NCI-H2196 (cell line): Measurements from ENCODE around the gene ALKAL2.
"Not testable (repeated sequence)": the region's sequence is repeated elsewhere in the genome, so short reads cannot be mapped to it uniquely, and the experiment has no call there.

ENCODE experiments used
- DNase-seq: peaks from one replicate; lab custom pipeline; 2025; ENCODE audit not compliant: unreplicated experiment; lab: John Stamatoyannopoulos, UW

The ALKAL2 gene, protein sequence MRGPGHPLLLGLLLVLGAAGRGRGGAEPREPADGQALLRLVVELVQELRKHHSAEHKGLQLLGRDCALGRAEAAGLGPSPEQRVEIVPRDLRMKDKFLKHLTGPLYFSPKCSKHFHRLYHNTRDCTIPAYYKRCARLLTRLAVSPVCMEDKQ

DNA sequence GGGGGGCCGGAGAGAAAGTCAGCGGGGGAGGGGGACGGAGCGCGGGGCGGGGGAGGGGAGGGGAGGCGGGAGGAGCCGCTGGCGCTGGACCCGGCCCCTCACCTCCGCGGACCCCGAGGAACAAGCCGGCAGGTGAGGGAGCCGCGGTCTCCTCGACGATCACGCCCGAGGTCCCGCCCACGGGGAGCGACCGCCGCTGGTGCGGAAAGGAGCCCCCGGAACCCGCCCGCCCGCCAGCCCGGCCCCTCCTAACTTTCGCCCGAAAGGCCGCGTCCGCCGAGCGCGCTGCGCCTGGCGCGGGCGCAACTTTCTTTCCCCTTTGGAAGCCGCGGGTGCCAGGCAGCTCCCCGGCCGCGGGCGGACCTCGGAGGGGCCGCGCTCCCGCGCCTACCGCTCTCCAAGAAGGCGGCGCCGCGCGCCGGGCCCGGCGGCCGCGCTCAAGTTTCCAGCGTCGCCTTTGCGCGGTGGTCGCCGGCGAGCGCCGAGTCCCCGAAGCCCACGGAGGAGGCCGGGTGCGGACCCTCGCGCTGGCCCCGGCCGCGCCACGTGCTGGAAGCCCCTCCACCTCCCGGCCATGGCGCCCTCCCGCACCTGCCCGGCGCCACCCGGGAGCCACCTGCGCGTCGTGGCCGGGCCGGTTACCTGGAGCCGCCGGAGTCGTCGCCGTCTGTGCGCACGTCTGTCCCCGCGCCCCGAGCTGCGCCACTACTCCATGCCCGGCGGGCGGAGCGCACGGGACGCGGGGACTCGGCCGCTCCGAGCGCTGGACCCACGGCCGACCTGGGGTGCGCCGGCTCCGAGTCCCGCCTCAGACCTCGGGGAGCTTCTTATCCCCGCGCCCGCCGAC is at the start of gene ALKAL2:
Gene ALKAL2, minus strand, starts transcription at position 181 of the 847 bp plus-strand sequence. CDS start 256 bp downstream, outside the sequence.
- DNase-seq: no peak

DNA sequence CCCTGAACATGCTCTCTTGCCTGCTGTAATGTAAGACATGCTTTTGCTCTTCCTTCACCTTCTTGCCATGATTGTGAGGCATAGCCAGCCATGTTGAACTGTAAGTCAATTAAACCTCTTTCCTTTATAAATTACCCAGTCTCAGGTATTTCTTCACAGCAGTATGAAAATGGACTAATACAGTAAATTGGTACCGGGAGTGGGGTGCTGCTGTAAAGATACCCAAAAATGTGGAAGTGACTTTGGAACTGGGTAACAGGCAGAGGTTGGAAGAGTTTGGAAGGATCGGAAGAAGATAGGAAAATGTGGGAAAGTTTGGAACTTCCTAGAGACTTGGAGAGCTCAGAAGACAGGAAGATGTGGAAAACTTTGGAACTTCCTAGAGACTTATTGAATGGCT is 49.1 kb upstream of the ALKAL2 start:
- DNase-seq: not testable (repeated sequence)

DNA sequence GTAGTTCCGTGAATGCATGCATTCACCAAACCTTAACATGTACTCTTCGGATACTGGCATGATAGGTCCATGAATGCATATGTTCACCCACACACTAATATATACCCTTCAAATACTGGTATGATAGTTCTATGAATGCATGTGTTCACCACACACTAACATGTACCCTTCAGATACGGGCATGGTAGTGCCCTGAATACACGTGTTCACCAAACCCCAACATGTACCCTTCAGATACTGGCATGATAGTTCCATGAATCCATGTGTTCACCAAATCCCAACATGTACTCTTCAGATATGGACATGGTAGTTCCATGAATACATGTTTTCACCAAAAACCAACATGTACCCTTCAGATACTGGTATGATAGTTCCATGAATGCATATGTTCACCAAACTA is 48.5 kb upstream of the ALKAL2 start:
- no peak for DNase-seq

DNA sequence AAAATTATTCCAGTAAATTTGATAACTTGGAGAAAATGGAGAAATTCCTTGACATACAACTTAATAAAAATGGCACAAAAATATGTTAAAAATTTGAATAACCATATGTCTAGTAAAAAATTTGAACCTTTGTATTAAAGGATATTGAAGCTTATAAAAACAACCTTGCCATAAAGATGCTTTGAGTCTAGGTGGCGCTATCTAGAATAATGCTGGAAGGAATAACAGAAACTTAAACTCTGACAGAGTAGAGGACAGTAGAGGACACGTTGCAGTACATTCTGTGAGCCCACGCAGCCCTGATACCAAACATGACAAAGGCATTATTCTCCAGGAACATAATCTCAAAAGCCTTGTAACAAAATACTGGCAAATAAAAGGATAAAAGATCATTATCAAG is 44.7 kb upstream of the ALKAL2 start:
- DNase-seq: no peak

DNA sequence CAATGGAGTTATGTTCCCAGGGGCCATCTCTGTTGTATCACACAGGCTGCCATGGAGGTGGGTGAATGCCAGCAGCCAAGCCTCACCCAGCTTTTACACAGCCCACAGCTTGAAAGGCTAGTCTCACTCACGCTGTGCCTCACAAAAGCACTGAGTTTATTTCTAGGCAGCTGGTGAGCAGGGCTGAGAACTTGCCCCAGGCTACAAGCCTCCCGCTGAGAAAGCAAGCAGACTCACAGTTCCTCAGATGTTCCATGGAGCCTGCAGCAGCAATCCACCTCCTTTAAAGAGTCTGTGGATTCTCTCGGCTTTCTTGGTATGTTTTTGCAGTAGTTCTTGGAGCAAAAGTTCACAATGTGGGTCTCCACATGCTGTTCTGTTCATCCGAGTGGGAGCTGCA is 40.9 kb upstream of the ALKAL2 start:
- no peak for DNase-seq

DNA sequence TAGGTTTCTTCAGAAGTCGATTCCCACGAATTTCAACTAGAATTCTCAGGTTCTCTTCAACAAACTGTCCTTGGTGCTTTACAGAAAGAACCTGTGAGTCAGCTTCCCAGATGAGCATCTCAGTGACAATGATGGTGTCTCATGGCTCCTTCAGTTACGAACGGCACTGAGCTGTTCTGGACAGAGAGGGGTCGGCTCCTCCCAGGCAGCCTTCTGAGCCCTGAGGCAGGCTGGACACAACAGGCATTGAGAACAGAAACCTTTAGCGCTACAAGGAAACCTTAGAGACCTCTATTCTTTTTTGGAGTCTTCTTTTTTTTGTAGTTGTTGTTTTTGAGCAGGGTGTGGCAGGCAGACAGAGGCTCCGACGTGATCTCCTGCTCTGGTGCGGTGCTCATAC is 35.1 kb upstream of the ALKAL2 start:
- DNase-seq: no peak

DNA sequence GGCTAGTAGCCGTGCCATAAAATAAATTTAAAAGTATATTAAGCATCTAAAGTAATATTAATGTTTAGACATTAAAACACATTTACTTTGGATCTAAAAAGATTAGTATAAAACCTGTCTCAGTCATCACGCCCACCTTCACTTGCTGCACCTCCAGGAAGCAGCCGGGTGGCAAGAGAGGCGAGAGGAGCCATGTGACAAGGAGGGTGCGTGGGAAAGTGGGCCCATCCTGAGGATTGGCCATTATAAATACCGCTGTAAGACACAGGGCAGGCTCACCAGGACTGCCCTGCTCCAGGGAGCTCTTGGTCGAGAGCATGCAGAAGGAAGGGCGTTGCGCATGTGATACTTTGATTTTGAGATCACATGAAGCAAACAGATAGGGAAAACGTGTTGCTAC is 34.4 kb upstream of the ALKAL2 start:
- DNase-seq: no peak

DNA sequence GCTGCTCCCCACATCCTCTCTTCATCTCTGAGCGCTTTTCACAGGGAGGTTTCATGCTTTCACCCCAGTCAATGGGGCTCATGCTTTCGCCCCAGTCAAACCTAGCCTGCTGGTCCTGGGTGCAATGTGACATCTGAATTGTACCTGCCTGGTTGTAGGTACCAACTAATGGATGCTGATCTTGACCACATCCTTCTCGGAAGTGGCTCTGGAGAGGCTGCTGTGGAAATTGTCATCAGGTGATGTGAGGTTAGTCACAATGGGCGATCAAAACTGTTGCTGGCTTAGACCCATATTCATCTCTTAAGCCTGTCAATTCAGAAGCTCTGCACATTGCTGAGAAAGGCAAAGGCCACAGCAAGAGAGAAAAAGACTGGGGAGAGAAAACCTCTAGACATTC is 32.7 kb upstream of the ALKAL2 start:
- DNase-seq: no peak

DNA sequence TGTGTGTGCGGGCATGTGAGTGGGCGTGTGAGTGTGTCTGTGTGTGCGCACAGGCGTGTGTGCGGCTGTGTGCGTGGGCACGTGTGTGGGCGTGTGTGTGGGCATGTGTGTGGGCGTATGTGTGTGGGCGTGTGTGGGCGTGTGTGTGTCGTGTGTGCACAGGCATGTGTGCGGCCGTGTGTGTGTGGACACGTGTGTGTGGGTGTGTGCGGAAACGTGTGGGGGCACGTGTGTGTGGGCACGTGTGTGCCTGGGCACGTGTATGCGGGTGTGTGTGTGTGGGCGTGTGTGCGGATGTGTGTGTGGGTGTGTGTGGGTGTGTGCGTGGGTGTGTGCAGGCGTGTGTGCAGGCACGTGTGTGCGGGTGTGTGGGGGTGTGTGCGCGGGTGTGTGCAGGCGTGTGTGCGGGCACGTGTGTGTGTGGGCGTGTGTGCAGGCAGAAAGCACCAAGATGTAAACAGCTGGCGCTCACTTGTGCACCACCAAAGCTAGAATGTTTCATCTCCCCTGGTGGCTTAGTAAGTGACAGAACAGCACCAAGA is 31.2 kb upstream of the ALKAL2 start:
- DNase-seq: no peak

DNA sequence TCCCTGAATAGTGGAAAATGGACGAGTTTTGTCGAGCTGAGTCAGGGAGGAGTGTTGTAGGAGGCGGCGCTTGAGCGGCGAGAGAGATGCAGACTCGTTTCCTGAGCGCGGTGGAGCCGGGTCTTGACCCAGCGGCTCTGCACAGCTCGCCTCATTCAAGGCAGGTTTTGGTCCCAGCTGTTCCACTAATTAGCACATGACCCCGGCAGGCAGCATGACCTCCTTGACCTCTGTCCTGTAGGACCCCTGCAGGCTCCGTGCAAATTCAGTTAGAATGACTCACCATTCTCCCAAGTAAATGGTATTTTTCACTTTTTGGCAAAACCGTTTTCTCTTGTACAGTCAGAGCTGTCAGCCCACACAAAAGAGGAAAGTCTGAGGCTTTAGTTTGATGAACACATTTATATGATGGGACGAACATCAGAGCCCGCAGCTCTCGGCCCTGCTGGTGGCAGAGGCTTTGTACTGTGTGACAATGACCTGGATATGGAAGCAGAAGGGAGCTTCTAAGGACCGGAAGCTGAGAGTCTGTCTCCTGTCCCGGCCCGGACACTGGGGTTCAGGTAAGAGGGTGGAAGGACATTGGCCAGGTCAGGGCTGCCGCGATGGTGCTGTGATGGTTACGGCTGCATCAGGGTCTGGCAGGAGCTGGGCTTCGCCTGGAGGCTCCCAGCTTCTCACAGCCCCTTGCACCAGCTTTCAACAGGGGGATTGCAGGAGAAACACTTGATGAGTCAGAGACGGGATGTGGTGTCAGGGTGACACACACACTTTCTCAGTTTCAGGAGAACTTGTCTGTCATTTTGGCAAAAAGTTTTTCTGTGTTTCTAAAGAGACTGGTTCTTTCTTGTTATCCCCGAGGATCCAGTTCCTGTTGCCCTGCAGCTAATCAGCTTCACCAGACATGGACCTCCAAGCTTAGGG is 29.9 kb upstream of the ALKAL2 start:
- no peak for DNase-seq

DNA sequence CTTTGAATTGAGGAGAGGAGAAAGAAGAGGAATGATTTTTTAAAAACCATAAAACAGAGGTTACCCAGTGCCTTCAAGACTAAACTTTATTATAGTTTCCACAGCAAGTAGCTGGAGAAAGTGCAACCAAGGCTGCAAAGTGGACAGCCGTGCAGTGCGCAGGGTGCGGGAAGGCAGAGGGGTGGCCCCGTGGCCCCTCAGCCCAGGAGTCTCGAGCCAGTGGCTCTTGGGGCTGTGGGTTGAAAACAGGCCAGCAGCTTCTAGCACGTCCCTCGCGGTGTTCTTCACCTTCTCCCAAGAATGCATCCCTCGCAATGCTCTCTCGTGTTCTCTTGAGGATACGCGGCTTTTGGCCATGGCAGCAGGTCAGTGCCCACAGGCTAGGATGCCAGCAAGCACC is 28.5 kb upstream of the ALKAL2 start:
- no peak for DNase-seq

DNA sequence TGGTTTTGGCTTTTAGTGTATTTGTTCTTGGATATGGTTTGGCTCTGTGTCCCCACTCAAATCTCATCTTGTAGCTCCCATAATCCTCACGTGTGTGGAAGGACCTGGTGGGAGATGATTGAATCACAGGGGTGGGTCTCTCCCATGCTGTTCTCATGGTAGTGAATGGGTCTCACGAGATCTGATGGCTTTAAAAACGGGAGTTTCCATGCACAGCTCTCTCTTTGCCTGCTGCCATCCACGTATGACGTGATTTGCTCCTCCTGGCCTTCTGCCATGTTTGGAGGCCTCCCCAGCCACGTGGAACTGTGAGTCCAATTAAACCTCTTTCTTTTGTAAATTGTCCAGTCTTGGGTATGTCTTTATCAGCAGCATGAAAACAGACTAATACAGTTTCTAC is 28.0 kb upstream of the ALKAL2 start:
- not testable (repeated sequence) for DNase-seq

DNA sequence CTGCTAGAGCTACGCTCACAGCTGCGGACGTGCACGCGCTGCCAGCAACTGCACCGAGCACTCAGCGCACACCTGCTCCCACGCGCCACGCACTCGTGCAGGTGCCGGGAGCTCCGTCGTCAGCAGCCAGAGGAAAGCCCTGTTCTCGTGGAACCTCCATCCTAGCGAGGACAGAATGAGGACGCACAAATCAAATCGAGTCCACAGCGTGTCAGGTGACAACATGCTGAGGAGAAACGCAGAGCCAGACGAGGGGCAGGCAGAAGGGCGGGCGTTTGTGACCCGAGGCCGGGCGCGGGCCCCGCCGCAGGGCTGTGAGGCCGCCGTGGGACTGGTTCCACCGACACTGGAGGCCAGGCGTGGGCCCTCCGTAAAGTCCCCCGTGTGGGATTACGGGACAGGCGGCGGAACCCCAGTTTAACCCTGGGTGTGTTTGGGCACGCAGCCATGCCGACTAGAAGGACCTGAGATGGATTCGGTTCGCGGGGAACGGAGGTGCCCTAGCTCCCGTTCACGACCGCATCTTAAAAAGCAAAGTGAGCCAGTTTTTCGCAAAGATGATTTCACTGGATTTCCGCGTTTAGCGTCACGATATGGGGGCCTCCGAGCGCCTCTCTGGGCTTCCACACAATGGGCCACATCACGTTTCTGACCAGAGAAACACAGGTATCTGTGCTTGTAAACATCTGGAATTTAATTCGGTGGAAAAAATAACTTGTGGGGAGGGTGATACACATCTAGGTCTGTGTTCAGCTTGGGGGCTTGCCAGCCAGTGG is 26.9 kb upstream of the ALKAL2 start:
- no peak for DNase-seq

DNA sequence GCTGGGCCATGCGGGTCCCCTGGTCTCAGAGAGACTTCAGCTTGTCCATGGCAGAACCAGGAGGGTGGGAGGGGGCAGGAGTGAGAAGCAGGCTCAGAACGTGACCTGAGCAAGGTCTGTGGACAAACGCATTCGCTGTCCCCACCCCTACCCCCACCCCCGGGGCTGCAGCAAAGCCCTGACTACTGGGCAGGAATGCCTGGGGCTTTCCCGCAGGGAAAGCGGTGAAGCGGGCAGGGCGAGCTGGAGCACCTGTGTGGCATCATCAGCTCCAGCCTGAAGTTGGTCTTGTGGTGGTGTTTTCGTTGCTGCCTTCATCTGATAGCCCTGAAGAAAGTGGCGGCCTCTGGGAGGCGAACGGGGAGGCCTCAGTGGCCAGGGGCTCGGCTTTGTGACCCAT is 26.1 kb upstream of the ALKAL2 start:
- no peak for DNase-seq

DNA sequence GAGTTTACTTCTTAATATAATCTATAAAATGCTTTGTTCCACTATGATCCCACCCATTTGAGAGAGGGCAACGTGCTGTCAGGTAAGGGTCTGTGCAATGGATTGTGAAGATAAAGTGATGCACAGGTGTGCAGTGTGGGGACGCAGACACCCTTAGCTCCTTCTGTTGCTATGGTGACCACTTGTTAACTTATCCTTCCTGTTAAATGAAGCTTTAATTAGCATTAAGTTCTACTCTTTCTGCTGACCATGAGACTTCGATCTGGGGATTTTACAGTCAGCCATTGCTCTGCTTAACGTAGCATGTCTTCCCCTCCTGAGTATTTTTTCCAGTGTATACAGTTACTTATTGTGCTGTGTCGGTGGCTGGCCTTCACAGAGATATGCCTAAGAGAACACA is 23.1 kb upstream of the ALKAL2 start:
- DNase-seq: no peak

DNA sequence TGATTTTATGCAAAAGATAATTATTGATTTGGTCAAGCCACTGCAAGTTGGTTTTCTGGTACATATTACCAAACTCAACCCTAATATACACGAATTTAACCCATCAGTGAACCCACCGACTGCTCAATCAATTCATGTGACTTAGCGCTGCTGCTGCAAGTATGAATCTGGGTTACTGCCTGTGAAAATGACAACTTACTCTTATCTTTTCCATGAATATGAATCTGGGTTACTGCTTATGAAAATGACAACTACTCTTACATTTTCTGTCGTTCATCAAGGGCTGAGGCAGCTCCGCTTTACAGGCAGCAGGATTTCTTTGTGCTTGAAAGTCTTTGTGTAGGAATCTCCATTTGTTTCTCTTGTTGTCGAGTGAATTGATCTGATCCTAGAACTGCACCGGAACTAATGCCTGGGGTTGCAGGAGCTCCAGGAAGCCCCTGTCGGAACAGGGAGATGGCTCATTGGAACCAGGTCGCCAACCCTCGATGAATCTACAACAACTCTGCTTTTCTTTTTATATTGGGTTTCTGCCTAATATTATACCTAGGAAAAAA is 22.1 kb upstream of the ALKAL2 start:
- DNase-seq: no peak

DNA sequence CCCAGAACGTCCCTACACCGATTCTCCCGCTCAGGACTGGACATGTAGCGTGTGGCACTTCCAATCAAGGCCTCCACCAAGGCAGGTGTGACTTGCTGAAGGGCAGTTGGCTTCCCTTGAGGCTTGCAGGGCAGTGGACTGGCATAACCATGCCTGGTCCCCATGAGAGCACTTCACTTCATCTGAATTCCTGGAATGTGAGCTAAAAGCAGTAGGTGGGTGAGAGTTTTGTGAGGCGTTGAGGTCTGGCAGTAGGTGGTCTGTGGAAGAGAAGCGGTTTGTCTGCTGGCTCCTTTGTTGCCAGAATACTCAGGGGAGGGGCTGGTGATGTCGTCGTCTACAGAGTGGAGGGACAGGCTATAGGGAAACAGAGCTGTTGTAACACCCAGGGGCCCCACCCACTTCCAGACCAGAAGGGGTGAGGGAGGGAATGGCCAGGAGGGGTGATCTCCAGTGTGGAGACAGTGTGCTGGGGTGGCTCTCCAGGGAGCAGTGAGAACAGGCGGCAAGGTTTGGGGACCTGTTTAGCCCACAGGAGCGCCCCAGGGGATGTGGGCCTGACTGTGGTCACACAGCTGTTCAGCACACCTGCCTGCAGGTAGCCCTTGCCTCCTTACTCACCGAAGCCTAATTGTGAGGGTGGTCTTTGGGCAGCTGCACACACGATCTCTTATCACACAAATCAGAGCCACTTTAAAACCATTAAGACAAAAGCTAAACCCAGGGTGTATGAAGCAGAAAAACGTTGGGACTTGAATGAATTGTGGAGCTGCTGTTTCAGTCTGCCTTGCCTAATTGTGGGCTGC is 21.5 kb upstream of the ALKAL2 start:
- DNase-seq: no peak

DNA sequence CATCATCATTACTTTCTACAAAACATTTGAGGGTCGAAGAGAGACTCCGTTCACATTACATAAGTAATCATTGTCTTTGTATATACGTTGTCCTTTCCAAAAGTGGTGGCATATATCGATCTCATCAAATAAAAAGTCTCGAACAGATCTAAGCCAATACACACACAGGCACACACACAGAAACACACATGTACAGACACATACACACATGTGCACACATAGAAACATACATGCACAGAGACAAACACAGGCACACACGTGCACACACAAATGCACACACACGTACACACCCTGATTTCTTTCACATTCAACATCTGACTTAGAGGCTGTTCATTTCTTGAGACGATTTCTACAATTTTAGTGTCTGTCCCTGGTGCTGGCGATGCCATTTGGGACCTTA is 17.5 kb upstream of the ALKAL2 start:
- DNase-seq: no peak

DNA sequence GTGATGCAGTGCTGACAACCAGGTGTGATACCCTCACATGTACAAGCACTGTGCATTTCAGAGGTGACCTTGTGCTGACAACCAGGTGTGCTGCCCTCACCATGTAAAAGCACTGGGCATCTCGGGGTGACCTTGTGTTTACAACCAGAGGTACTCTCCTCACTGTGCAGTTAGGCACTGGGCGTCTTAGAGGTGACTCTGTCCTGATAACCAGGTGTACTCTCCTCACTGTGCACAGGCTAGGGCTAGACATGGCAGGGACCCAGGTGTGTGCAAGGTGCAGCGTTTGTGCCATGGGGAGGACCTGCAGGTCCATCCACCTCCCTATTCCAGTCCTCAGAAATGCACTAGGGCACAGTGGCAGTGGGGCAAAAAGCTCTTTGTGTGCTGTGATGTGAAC is 8.5 kb upstream of the ALKAL2 start:
- DNase-seq: no peak

DNA sequence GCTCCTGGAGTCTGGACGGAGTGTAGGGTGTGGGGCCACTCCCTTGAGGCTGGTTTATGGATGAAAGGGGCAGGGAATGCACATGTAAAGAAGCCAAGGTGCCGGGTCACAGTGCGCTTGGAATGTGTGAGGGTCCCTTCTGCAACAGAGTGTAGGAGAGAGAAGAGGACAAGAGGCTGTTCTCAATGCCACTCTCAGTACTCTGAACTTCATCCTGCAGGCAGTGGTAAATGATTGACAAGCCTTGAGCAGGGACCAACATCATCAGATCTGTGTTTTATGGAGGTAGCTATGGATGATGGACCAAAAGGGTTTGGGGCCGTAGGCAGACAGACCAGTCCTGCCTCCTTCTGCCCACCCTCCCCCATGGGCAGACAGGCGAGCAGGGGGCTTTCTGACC is 7.2 kb upstream of the ALKAL2 start:
- no peak for DNase-seq
